GM12878 (cell line): ENCODE measurements around the gene STAMBPL1. TPM values are rescaled to one million over a fixed set of nuclear protein-coding genes. Genes with fewer than 3 reads are reported as not detected.

ENCODE experiments used
- CBFB ChIP-seq: IDR thresholded peaks from 2 replicates; pipeline ENCODE4 v1.6.1; 2016; ENCODE audit warnings: antibody characterized with exemption, low read depth
- FOXM1 ChIP-seq: IDR thresholded peaks from 2 replicates; pipeline ENCODE4 v1.6.1; 2012; ENCODE audit warnings: low read depth, mild to moderate bottlenecking, inconsistent platforms, low read length, moderate library complexity
- HCFC1 ChIP-seq: fragments of 150-350 bp; IDR thresholded peaks from 2 replicates; pipeline ENCODE4 v1.6.1; 2014; ENCODE audit warnings: low read length
- IRF3 ChIP-seq: fragments of 450-650 bp; IDR thresholded peaks from 2 replicates; pipeline ENCODE4 v1.6.1; 2014; ENCODE audit warnings: mild to moderate bottlenecking
- NFIC ChIP-seq: IDR thresholded peaks from 2 replicates; pipeline ENCODE4 v1.6.1; 2012; ENCODE audit warnings: low read depth, mild to moderate bottlenecking, inconsistent platforms, low read length, moderate library complexity
- POLR2AphosphoS5 ChIP-seq: IDR thresholded peaks from 2 replicates; pipeline ENCODE4 v1.6.1; 2011; ENCODE audit warnings: mild to moderate bottlenecking, low read length, inconsistent platforms
- RUNX3 ChIP-seq: IDR thresholded peaks from 2 replicates; pipeline ENCODE4 v1.6.1; 2012; ENCODE audit warnings: low read length, inconsistent platforms
- SMAD1 ChIP-seq: fragments of 450-650 bp; IDR thresholded peaks from 2 replicates; pipeline ENCODE4 v1.6.1; 2018; ENCODE audit warnings: mild to moderate bottlenecking, low read depth; ENCODE audit not compliant: partially characterized antibody
- SMC3 ChIP-seq: IDR thresholded peaks from 2 replicates; pipeline ENCODE4 v1.6.1; 2011; ENCODE audit warnings: low read length, improper control_type of control experiment, borderline replicate concordance
- SPI1 ChIP-seq: IDR thresholded peaks from 2 replicates; pipeline ENCODE4 v1.6.1; 2011; ENCODE audit warnings: low read depth, mild to moderate bottlenecking, low read length, moderate library complexity, borderline replicate concordance; ENCODE audit not compliant: insufficient read depth
- SRF ChIP-seq, 2 experiments: IDR thresholded peaks; 2 replicates each; pipeline ENCODE4 v1.6.1; 2011; ENCODE audit warnings: low read depth in 2 of 2, low read length in 2 of 2, mild to moderate bottlenecking in 1 of 2, moderate library complexity in 1 of 2
- SUZ12 ChIP-seq: fragments of 200-600 bp; sonication (generic); IDR thresholded peaks from one replicate; pipeline ENCODE4 v1.6.1; 2018; ENCODE audit warnings: antibody characterized with exemption, mild to moderate bottlenecking; ENCODE audit not compliant: unreplicated experiment
- TCF12 ChIP-seq: IDR thresholded peaks from 2 replicates; pipeline ENCODE4 v1.6.1; 2011; ENCODE audit warnings: low read depth, mild to moderate bottlenecking, low read length
- WRNIP1 ChIP-seq: IDR thresholded peaks from 2 replicates; pipeline ENCODE4 v1.6.1; 2011; ENCODE audit warnings: low read depth, low read length, improper control_type of control experiment, borderline replicate concordance
- ZNF217 ChIP-seq: fragments of 450-650 bp; IDR thresholded peaks from 2 replicates; pipeline ENCODE4 v1.6.1; 2017; ENCODE audit warnings: antibody characterized with exemption, mild to moderate bottlenecking
- polyA plus RNA-seq, 11 experiments: library from polyadenylated mRNA; depleted of rRNA in 4 of 11; unstranded in 6 of 11; stranded (reverse) in 5 of 11; fragments of >200 nt; fragmentation: Nextera tagmentation in 4 of 11; fragmentation: Illumina TruSeq in 1 of 11; extraction: Ambion mirVana in 4 of 11; extraction: Trizol in 1 of 11; gene quantifications; 1 replicate in 1 of 11; 2 replicates in 10 of 11; pipeline versions ENCODE4 v1.2.1 to v1.2.3, GENCODE V29; 2011 to 2016; ENCODE audit warnings: inconsistent platforms in 2 of 11, missing spikeins in 2 of 11, low read depth in 1 of 11
- total RNA-seq, 4 experiments: library from RNA; depleted of rRNA in 3 of 4; stranded (reverse); fragments of >200 nt in 3 of 4; fragmentation: Illumina TruSeq in 1 of 4; extraction: Trizol in 1 of 4; gene quantifications; 2 replicates each; pipeline versions ENCODE4 v1.2.1 to v1.2.3, GENCODE V29; 2013 to 2021
- TF ChIP-seq, protein P1 (sequence below): fragments of 450-650 bp; IDR thresholded peaks from 2 replicates; pipeline ENCODE4 v1.6.1; 2016; ENCODE audit warnings: mild to moderate bottlenecking, moderate library complexity, borderline replicate concordance
- TF ChIP-seq, protein P2 (sequence below): IDR thresholded peaks from 2 replicates; pipeline ENCODE4 v1.6.1; 2012; ENCODE audit warnings: low read depth, low read length, improper control_type of control experiment
- TF ChIP-seq, protein P3 (sequence below): fragments of 450-650 bp; IDR thresholded peaks from 2 replicates; pipeline ENCODE4 v1.6.1; 2017; ENCODE audit warnings: antibody characterized with exemption, mild to moderate bottlenecking, moderate library complexity
- TF ChIP-seq, protein P4 (sequence below): fragments of 450-650 bp; IDR thresholded peaks from 2 replicates; pipeline ENCODE4 v1.6.1; 2016; ENCODE audit warnings: mild to moderate bottlenecking

STAMBPL1 gene
- total and polyA plus RNA-seq, 10 of the 15 experiments (the other 5 are each of a cell fraction or from before 2014, with no cell fraction given): 7.5 to 44.1 (median 25.4) TPM

DNA sequence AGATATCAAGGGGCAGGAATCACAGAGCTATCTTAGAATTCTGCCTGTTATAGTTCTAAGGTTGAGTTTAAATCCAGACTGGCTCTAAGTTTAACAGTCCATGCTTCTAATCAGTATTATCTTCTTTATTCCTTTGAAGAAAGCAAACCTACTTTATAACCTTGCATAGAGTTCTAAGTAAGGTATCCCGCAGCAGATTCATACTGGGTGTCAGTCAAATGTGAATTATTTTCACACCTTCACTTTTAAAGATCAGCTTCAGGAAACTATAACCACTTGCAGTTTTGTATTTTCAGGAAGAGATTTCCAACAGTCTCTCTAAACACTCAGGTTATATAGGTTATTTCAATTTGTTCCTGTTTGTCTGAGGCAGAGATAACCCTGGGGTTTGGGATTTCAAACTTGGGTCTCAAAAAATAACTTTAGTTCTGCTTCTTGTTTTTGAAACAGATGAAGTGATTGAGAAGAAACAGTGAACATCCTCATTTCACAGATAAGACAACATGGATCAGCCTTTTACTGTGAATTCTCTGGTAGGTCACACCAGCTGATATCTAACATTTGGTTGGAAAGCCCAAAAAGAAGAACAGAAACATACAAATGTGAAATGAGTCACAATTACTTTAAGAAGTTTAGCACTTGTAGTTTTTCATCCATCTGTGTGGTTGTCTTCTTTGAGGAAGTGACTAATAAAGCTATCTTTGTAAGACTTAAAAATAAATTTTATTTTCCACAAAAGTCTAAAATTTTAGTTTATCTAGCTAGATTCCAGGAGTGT is 21.4 kb downstream of the STAMBPL1 start (continued):
- TF ChIP-seq, protein P1, sequence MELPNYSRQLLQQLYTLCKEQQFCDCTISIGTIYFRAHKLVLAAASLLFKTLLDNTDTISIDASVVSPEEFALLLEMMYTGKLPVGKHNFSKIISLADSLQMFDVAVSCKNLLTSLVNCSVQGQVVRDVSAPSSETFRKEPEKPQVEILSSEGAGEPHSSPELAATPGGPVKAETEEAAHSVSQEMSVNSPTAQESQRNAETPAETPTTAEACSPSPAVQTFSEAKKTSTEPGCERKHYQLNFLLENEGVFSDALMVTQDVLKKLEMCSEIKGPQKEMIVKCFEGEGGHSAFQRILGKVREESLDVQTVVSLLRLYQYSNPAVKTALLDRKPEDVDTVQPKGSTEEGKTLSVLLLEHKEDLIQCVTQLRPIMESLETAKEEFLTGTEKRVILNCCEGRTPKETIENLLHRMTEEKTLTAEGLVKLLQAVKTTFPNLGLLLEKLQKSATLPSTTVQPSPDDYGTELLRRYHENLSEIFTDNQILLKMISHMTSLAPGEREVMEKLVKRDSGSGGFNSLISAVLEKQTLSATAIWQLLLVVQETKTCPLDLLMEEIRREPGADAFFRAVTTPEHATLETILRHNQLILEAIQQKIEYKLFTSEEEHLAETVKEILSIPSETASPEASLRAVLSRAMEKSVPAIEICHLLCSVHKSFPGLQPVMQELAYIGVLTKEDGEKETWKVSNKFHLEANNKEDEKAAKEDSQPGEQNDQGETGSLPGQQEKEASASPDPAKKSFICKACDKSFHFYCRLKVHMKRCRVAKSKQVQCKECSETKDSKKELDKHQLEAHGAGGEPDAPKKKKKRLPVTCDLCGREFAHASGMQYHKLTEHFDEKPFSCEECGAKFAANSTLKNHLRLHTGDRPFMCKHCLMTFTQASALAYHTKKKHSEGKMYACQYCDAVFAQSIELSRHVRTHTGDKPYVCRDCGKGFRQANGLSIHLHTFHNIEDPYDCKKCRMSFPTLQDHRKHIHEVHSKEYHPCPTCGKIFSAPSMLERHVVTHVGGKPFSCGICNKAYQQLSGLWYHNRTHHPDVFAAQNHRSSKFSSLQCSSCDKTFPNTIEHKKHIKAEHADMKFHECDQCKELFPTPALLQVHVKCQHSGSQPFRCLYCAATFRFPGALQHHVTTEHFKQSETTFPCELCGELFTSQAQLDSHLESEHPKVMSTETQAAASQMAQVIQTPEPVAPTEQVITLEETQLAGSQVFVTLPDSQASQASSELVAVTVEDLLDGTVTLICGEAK: peak; percentile 96
- TF ChIP-seq, protein P2, sequence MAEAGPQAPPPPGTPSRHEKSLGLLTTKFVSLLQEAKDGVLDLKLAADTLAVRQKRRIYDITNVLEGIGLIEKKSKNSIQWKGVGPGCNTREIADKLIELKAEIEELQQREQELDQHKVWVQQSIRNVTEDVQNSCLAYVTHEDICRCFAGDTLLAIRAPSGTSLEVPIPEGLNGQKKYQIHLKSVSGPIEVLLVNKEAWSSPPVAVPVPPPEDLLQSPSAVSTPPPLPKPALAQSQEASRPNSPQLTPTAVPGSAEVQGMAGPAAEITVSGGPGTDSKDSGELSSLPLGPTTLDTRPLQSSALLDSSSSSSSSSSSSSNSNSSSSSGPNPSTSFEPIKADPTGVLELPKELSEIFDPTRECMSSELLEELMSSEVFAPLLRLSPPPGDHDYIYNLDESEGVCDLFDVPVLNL: no peak
- TF ChIP-seq, protein P3, sequence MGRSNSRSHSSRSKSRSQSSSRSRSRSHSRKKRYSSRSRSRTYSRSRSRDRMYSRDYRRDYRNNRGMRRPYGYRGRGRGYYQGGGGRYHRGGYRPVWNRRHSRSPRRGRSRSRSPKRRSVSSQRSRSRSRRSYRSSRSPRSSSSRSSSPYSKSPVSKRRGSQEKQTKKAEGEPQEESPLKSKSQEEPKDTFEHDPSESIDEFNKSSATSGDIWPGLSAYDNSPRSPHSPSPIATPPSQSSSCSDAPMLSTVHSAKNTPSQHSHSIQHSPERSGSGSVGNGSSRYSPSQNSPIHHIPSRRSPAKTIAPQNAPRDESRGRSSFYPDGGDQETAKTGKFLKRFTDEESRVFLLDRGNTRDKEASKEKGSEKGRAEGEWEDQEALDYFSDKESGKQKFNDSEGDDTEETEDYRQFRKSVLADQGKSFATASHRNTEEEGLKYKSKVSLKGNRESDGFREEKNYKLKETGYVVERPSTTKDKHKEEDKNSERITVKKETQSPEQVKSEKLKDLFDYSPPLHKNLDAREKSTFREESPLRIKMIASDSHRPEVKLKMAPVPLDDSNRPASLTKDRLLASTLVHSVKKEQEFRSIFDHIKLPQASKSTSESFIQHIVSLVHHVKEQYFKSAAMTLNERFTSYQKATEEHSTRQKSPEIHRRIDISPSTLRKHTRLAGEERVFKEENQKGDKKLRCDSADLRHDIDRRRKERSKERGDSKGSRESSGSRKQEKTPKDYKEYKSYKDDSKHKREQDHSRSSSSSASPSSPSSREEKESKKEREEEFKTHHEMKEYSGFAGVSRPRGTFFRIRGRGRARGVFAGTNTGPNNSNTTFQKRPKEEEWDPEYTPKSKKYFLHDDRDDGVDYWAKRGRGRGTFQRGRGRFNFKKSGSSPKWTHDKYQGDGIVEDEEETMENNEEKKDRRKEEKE: no peak
- TF ChIP-seq TCF12 (peak; percentile 60; the same call in 1 of the 2 replicates), HCFC1 (no peak), SMAD1 (no peak), POLR2AphosphoS5 (no peak), WRNIP1 (no peak), FOXM1 (peak; percentile 95; the same call in 1 of the 2 replicates), SMC3 (0 out of 2 replicates have a peak, but pooled peaks have one; percentile 8), CBFB (peak; percentile 58; the same call in 1 of the 2 replicates), ZNF217 (0 out of 2 replicates have a peak, but pooled peaks have one; percentile 56), SUZ12 (no peak), SRF (IDR thresholded peaks at IDR 0.05; ENCODE audit: low read depth in 2 of 2, low read length in 2 of 2) (no peak), IRF3 (no peak), SPI1 (peak; percentile 98), RUNX3 (peak; percentile 93), NFIC (peak; percentile 99)
- TF ChIP-seq, protein P4, sequence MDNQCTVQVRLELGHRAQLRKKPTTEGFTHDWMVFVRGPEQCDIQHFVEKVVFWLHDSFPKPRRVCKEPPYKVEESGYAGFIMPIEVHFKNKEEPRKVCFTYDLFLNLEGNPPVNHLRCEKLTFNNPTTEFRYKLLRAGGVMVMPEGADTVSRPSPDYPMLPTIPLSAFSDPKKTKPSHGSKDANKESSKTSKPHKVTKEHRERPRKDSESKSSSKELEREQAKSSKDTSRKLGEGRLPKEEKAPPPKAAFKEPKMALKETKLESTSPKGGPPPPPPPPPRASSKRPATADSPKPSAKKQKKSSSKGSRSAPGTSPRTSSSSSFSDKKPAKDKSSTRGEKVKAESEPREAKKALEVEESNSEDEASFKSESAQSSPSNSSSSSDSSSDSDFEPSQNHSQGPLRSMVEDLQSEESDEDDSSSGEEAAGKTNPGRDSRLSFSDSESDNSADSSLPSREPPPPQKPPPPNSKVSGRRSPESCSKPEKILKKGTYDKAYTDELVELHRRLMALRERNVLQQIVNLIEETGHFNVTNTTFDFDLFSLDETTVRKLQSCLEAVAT: no peak
